ENCODE measurements around the gene CKM. TPM values are rescaled to one million over a fixed set of nuclear protein-coding genes. Genes with fewer than 3 reads are reported as not detected.

CKM gene
- total RNA-seq, 1 experiment from 2014 or later, result not detected

GRCh38 chr19:45324349-45324907 is 1.8 kb upstream of the CKM start:
- H3K27me3 Mint-ChIP-seq (ENCODE audit: unreplicated experiment), result peaks cover 51% of the 10 kb centered on the region
- no peak overlapping the region for H3K27ac Mint-ChIP-seq (ENCODE audit: unreplicated experiment)
- CTCF ChIA-PET, result no interaction called here
- H3K4me1 Mint-ChIP-seq (ENCODE audit: low read depth, unreplicated experiment), result peaks cover 23% of the 10 kb centered on the region
- intact Hi-C loops (cut with micrococcal nuclease; ENCODE audit: unreplicated experiment), result no loop called here
- TF ChIP-seq CTCF (IDR thresholded peaks at IDR 0.05; ENCODE audit: unreplicated experiment), result no peak
- no peak for DNase-seq
- H3K9me3 Mint-ChIP-seq (ENCODE audit: low read depth, unreplicated experiment), result no peaks in the 10 kb centered on the region
- no TSS peak for BruUV-seq (replicated peaks)
- peaks cover 6% of the 10 kb centered on the region for H3K36me3 Mint-ChIP-seq (ENCODE audit: insufficient read depth, unreplicated experiment)
- H3K4me3 Mint-ChIP-seq (ENCODE audit: low read depth, unreplicated experiment), result no peak overlapping the region

GRCh38 chr19:45323671-45324081 is 1.0 kb upstream of the CKM start:
- Mint-ChIP-seq H3K36me3 (ENCODE audit: insufficient read depth, unreplicated experiment) (peaks cover 6% of the 10 kb centered on the region), H3K27ac (ENCODE audit: unreplicated experiment) (no peak overlapping the region), H3K4me1 (ENCODE audit: low read depth, unreplicated experiment) (peaks cover 23% of the 10 kb centered on the region), H3K27me3 (ENCODE audit: unreplicated experiment) (peaks cover 49% of the 10 kb centered on the region), H3K9me3 (ENCODE audit: low read depth, unreplicated experiment) (no peaks in the 10 kb centered on the region), H3K4me3 (ENCODE audit: low read depth, unreplicated experiment) (peak overlapping the region; percentile 61)
- BruUV-seq (replicated peaks), result no TSS peak
- intact Hi-C loops (cut with micrococcal nuclease; ENCODE audit: unreplicated experiment), result no loop called here
- DNase-seq, result peak; percentile 30
- no peak for TF ChIP-seq CTCF (IDR thresholded peaks at IDR 0.05; ENCODE audit: unreplicated experiment)
- CTCF ChIA-PET, result no interaction called here

- no TSS peak for BruUV-seq (replicated peaks)
- CTCF ChIA-PET, result interaction anchor here (0.7 kb wide), 1 partner anchor 148 kb away, joined by 4 read pairs; no protein-coding TSS in a partner anchor
- TF ChIP-seq CTCF (IDR thresholded peaks at IDR 0.05; ENCODE audit: unreplicated experiment), result no peak
- peaks cover 52% of the 10 kb centered on the region for H3K27me3 Mint-ChIP-seq (ENCODE audit: unreplicated experiment)
- no peaks in the 10 kb centered on the region for H3K9me3 Mint-ChIP-seq (ENCODE audit: low read depth, unreplicated experiment)
- H3K36me3 Mint-ChIP-seq (ENCODE audit: insufficient read depth, unreplicated experiment), result peaks cover 6% of the 10 kb centered on the region
- no peak overlapping the region for H3K4me3 Mint-ChIP-seq (ENCODE audit: low read depth, unreplicated experiment)
- no peak overlapping the region for H3K27ac Mint-ChIP-seq (ENCODE audit: unreplicated experiment)
- H3K4me1 Mint-ChIP-seq (ENCODE audit: low read depth, unreplicated experiment), result peaks cover 23% of the 10 kb centered on the region
- no peak for DNase-seq
- intact Hi-C loops (cut with micrococcal nuclease; ENCODE audit: unreplicated experiment), result no loop called here
Measured at GRCh38 chr19:45322311-45322710, 364 bp downstream of the CKM start.

GRCh38 chr19:45321848-45322247 is 827 bp downstream of the CKM start:
- Mint-ChIP-seq H3K27me3 (ENCODE audit: unreplicated experiment) (peaks cover 56% of the 10 kb centered on the region), H3K36me3 (ENCODE audit: insufficient read depth, unreplicated experiment) (peaks cover 6% of the 10 kb centered on the region), H3K4me1 (ENCODE audit: low read depth, unreplicated experiment) (peaks cover 23% of the 10 kb centered on the region), H3K9me3 (ENCODE audit: low read depth, unreplicated experiment) (no peaks in the 10 kb centered on the region), H3K4me3 (ENCODE audit: low read depth, unreplicated experiment) (no peak overlapping the region), H3K27ac (ENCODE audit: unreplicated experiment) (no peak overlapping the region)
- intact Hi-C loops (cut with micrococcal nuclease; ENCODE audit: unreplicated experiment), result no loop called here
- no peak for TF ChIP-seq CTCF (IDR thresholded peaks at IDR 0.05; ENCODE audit: unreplicated experiment)
- no peak for DNase-seq
- CTCF ChIA-PET, result no interaction called here
- BruUV-seq (replicated peaks), result no TSS peak

Data from Calu3 (cell line).